BLaER1 (cell line): ENCODE measurements around the gene BTBD9.

Experiments
- H3K27ac ChIP-seq: shearing (Covaris generic); formaldehyde crosslinking; 2 replicates; pipeline ENCODE4 v1.8.1; 2022
- H3K27me3 ChIP-seq: shearing (Covaris generic); formaldehyde crosslinking; 2 replicates; pipeline ENCODE4 v1.8.1; 2022
- H3K36me3 ChIP-seq: shearing (Covaris generic); formaldehyde crosslinking; 2 replicates; pipeline ENCODE4 v1.8.1; 2022
- H3K4me1 ChIP-seq: shearing (Covaris generic); formaldehyde crosslinking; 2 replicates; pipeline ENCODE4 v1.8.1; 2022
- H3K4me2 ChIP-seq: shearing (Covaris generic); formaldehyde crosslinking; 2 replicates; pipeline ENCODE4 v1.8.1; 2022
- H3K4me3 ChIP-seq: shearing (Covaris generic); formaldehyde crosslinking; 2 replicates; pipeline ENCODE4 v1.8.1; 2022
- H3K9ac ChIP-seq: shearing (Covaris generic); formaldehyde crosslinking; 2 replicates; pipeline ENCODE4 v1.8.1; 2022
- H3K9me3 ChIP-seq: shearing (Covaris generic); formaldehyde crosslinking; 2 replicates; pipeline ENCODE4 v1.8.1; 2022
- H4K20me1 ChIP-seq: shearing (Covaris generic); formaldehyde crosslinking; 2 replicates; pipeline ENCODE4 v1.8.1; 2022
- Cebpa-rat ChIP-seq: shearing (Covaris generic); IDR thresholded peaks from 2 replicates; pipeline ENCODE4 v1.8.1; 2022

The BTBD9 gene

DNA sequence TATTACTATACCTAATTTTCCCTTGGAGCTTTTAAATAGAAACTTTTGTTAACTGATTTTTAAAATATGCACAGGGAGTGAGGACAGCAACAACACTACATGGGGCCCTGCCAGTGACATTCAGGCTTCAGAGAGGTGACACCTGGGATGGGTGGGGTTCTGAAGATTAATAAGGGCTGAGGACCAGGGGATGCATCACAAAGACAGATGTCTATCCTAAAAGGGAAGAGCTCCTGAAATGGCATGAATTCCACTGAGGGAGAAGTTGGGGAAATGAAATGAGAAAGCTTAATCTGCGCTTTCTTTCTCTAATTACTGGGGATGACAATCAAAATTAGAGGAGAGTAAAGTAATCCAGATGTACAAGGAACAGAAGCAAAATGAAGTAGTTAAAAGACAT, 162.8 kb downstream of the BTBD9 start:
- H3K9me3 ChIP-seq = no peaks in the 10 kb centered on the region
- TF ChIP-seq Cebpa-rat = no peak
- no peak overlapping the region for H3K4me2 ChIP-seq
- no peak overlapping the region for H3K4me3 ChIP-seq
- no peak overlapping the region for H3K27ac ChIP-seq
- peaks cover 7% of the 10 kb centered on the region for H3K4me1 ChIP-seq
- no peaks in the 10 kb centered on the region for H3K36me3 ChIP-seq
- no peak overlapping the region for H3K9ac ChIP-seq
- no peaks in the 10 kb centered on the region for H3K27me3 ChIP-seq
- no peaks in the 10 kb centered on the region for H4K20me1 ChIP-seq

DNA sequence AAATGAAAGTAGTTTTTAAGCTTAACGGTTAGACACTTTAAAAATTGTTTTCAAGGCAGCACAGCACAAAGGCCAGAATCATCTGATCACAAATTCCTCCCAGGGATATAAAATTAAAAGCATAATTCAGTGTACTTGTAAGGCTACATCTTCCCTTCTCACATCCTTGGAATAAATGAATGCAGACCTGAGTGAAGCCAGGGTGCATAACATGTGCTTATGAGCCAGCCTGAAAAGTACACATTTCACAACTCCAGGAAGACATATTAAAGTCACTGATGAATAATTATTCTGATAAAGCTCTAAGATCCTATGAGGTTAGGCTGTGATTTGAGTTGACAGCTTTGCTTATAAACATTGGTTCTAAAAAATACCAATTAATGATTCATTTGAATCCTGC, 163.6 kb downstream of the BTBD9 start:
- Histone ChIP-seq H3K4me2 (no peak overlapping the region), H3K9ac (no peak overlapping the region), H3K9me3 (no peaks in the 10 kb centered on the region), H3K4me3 (no peak overlapping the region), H3K27ac (no peak overlapping the region), H4K20me1 (no peaks in the 10 kb centered on the region), H3K4me1 (peaks cover 7% of the 10 kb centered on the region), H3K36me3 (no peaks in the 10 kb centered on the region), H3K27me3 (no peaks in the 10 kb centered on the region)
- TF ChIP-seq Cebpa-rat = no peak

DNA sequence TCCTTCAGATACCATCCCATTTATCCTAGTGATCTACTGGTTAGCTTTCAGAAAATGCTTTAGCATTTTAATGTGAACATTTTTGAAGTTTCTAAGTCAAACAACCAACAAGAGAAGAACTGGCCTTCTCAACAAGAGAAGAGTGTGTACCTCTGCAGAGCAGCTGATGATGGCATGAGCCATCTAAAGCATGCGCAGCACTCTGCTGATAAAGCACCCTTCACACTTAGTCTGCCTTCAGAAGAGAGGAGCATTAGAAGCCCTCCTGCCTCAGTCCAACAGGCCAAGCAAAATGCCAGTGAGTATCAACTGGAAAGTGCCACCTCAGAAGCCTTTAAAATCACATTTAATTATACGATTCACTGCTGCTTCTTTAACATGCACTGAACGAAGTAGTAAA, 169.2 kb downstream of the BTBD9 start:
- Histone ChIP-seq H3K4me3 (no peak overlapping the region), H3K27me3 (no peaks in the 10 kb centered on the region), H3K4me2 (no peak overlapping the region), H3K9ac (no peak overlapping the region), H3K27ac (no peak overlapping the region), H3K36me3 (no peaks in the 10 kb centered on the region), H3K4me1 (no peaks in the 10 kb centered on the region), H4K20me1 (no peaks in the 10 kb centered on the region), H3K9me3 (no peaks in the 10 kb centered on the region)
- no peak for TF ChIP-seq Cebpa-rat

DNA sequence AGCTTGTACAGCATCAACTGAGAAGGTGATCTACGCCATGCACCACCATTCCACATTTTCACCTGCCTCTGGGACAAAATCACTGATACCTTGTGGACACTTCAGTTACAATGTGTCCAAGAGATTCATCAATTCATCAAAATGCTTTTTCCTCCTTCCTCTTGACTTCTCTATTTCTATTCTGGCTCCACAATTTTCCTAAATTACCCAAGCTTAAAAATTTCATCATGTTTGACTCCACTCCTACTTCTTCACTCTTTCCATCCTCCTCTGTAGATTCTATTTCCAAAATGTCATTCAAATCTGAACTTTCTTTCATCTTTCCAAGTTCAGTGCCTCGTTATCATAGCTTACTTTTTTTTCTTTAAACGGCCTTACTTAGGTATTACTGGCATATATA, 172.2 kb downstream of the BTBD9 start:
- H3K36me3 ChIP-seq = no peaks in the 10 kb centered on the region
- H3K9me3 ChIP-seq = peaks cover 13% of the 10 kb centered on the region; the same call in 1 of the 2 replicates
- H3K27ac ChIP-seq = no peak overlapping the region
- H3K4me1 ChIP-seq = no peaks in the 10 kb centered on the region
- no peak overlapping the region for H3K4me3 ChIP-seq
- no peaks in the 10 kb centered on the region for H3K27me3 ChIP-seq
- no peaks in the 10 kb centered on the region for H4K20me1 ChIP-seq
- H3K9ac ChIP-seq = no peak overlapping the region
- TF ChIP-seq Cebpa-rat = no peak
- no peak overlapping the region for H3K4me2 ChIP-seq

DNA sequence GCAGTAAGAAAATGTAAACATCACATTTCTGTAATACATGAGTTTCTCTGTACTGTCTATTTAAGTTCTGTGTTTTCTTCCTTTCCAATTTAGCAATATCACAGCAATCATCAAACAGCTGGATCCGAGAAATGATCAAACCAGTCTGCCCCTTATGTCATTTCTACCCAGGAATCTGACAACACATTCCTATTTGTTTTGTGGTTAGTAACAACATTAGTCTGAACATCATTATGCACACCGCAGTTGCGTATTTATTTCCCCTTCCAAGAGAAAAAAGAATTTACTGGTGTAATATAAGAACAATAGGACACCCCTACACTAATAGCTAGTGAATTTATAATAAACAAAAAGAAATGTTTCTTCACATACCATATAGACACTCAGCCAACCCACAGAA, 179.5 kb downstream of the BTBD9 start:
- Histone ChIP-seq H3K27ac (no peak overlapping the region), H3K4me3 (no peak overlapping the region), H4K20me1 (no peaks in the 10 kb centered on the region), H3K4me2 (no peak overlapping the region), H3K36me3 (no peaks in the 10 kb centered on the region), H3K9me3 (peaks cover 13% of the 10 kb centered on the region; the same call in 1 of the 2 replicates), H3K9ac (no peak overlapping the region), H3K27me3 (no peaks in the 10 kb centered on the region), H3K4me1 (no peaks in the 10 kb centered on the region)
- TF ChIP-seq Cebpa-rat = no peak

DNA sequence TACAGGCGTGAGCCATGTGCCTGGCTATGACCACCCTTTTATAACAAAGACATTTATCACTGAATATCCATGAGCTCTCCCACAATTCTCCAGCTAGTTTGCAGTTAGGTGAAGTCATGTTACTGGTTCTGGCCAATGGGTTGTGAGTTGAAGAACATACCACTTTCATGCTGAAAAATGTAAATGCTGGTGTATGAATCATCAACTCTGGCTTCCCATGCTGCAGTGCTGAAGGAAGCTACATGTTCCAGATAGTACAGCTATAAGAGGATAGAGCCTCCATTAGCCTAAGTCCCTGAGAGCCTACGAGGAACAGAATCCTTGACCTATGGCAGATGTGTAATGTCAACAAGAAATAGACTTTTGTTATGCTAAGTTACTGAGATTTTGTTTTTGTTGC, 180.4 kb downstream of the BTBD9 start:
- no peak overlapping the region for H3K4me2 ChIP-seq
- no peak for TF ChIP-seq Cebpa-rat

DNA sequence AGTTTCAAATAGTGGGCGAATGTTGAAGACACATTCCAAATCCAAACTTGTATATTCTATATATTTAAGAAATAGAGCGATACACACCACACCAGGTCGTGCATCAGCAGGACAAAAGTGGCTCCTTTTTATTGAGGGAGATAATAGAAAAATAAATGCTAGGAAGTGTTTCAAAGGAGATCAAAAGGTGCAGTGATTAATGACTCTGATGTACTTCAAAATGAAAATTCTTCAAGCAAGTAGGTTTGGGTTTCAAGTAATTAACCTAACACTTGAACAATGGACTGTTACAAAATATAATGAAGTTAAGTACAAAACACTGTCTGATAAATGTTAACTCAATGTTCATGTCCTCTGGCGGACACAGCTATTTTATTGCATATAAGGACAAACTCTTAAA, 185.9 kb downstream of the BTBD9 start:
- Histone ChIP-seq H3K4me2 (no peak overlapping the region), H3K4me3 (no peak overlapping the region), H3K9me3 (no peaks in the 10 kb centered on the region), H3K9ac (no peak overlapping the region), H3K36me3 (no peaks in the 10 kb centered on the region), H3K27ac (no peak overlapping the region), H3K4me1 (no peaks in the 10 kb centered on the region), H4K20me1 (no peaks in the 10 kb centered on the region), H3K27me3 (no peaks in the 10 kb centered on the region)
- no peak for TF ChIP-seq Cebpa-rat

More for the DNA sequence above, 180.4 kb downstream of the BTBD9 start:
- Histone ChIP-seq H3K4me1 (no peaks in the 10 kb centered on the region), H3K36me3 (no peaks in the 10 kb centered on the region), H3K9me3 (0 out of 2 replicates have a peak, but pooled peaks cover 4% of the 10 kb centered on the region), H3K4me3 (no peak overlapping the region), H3K27ac (no peak overlapping the region), H4K20me1 (no peaks in the 10 kb centered on the region), H3K9ac (no peak overlapping the region), H3K27me3 (no peaks in the 10 kb centered on the region)

DNA sequence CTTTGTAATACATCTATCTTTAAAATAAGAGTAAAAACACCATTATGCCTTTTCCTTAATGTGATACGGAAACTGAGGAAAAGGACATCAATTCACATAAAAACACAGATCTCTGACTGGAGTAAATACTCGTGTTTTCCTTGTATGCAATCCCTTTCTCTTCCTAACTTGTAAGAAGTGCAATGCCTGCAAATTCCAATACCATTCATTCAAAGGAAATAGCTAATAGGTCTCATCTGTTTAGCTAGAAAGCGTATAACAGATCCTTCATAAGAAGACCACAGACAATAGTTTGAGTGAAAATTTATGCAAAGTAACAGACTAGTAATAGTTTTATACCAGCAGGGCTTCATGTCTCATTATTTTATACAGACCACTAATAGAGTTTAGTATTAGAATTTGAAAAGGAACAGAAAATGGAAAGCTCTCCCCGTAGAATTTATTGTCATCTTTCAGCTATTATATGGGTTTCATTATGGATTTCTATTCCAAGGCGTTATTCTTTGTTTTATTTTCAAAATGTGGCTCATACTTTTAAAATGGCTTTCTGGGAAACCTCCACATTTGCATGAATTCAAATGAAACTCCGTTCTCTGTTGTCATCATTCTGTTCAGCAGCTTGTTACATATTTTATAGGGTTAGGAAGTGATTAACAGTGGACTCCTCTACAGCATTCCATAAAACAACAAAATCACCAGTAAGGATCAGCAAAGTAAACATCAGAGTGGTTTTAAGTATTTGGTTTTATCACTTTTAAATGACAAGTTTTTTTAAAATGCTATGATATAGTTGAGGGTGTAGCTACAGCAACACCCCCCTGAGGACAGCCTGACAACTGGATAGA, 186.7 kb downstream of the BTBD9 start:
- Histone ChIP-seq H3K4me1 (no peaks in the 10 kb centered on the region), H3K4me3 (no peak overlapping the region), H3K27me3 (no peaks in the 10 kb centered on the region), H3K27ac (no peak overlapping the region), H3K9ac (no peak overlapping the region), H3K4me2 (no peak overlapping the region), H3K9me3 (no peaks in the 10 kb centered on the region), H4K20me1 (no peaks in the 10 kb centered on the region), H3K36me3 (no peaks in the 10 kb centered on the region)
- no peak for TF ChIP-seq Cebpa-rat

DNA sequence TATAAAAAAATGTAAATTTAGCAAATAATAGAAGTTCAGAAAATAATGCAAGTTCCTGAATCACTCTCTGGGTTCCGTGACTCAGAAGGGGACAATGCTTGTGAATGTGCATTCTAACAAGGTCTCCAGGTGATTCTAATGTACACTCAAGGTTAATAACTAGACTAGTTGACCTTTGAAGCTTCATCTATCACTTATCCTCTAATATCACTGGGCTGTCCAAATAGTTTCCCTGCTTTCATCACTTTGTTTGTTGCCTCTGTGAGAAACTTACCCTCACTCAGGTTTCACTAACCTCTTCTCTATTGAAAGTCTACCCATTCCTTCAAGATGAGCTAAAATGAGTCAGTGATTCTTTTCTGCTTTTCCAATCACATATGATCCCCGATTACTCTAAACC, 189.0 kb downstream of the BTBD9 start:
- no peak overlapping the region for H3K27ac ChIP-seq
- H3K27me3 ChIP-seq = no peaks in the 10 kb centered on the region
- no peaks in the 10 kb centered on the region for H3K36me3 ChIP-seq
- H3K4me2 ChIP-seq = no peak overlapping the region
- no peak overlapping the region for H3K4me3 ChIP-seq
- no peaks in the 10 kb centered on the region for H3K4me1 ChIP-seq
- TF ChIP-seq Cebpa-rat = no peak
- H4K20me1 ChIP-seq = no peaks in the 10 kb centered on the region
- no peaks in the 10 kb centered on the region for H3K9me3 ChIP-seq
- no peak overlapping the region for H3K9ac ChIP-seq

DNA sequence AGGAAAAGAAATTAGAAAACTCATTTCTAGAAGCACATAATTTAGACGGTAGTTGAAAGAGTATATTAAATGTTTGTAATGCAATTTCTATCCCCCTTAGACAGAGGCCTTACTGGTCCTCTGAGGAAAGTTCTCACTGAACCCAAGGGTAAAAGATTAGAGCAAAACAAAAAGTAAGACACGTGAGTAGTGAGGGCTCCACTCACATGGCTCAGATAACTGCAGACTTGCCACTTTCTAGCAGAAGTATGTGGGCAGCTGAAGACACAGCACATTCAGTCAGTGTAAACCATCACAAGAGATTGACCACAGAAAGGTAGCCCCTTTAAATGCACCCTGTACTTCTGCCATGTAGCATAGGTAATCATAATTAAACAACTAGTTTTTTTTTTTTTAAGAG, 193.8 kb downstream of the BTBD9 start:
- no peaks in the 10 kb centered on the region for H3K9me3 ChIP-seq
- H3K4me2 ChIP-seq = no peak overlapping the region
- no peak overlapping the region for H3K4me3 ChIP-seq
- H3K9ac ChIP-seq = no peak overlapping the region
- H4K20me1 ChIP-seq = no peaks in the 10 kb centered on the region
- H3K27ac ChIP-seq = no peak overlapping the region
- TF ChIP-seq Cebpa-rat = no peak
- H3K4me1 ChIP-seq = peaks cover 7% of the 10 kb centered on the region
- no peaks in the 10 kb centered on the region for H3K36me3 ChIP-seq
- H3K27me3 ChIP-seq = no peaks in the 10 kb centered on the region

DNA sequence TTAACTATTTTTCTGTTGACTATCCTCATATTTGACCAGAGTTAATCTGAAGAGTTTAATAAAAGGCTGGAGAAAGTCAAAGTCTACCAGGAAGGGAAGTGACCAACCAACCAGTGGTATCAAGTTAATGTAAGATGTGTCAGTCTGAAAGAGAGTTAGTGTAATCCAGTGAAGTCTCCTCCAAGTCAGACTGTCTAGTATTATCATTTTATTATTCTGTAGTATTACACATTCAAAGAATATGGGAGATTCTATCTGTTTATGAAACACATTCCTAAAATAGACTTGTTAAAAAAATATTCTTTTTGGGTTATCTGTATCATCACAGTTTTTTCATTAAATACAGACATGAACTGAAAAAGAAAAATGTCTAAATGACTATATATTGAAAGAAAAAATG, 194.4 kb downstream of the BTBD9 start:
- Histone ChIP-seq H3K27ac (no peak overlapping the region), H3K9me3 (no peaks in the 10 kb centered on the region), H3K4me1 (peaks cover 7% of the 10 kb centered on the region), H4K20me1 (no peaks in the 10 kb centered on the region), H3K4me3 (no peak overlapping the region), H3K9ac (no peak overlapping the region), H3K36me3 (no peaks in the 10 kb centered on the region), H3K27me3 (no peaks in the 10 kb centered on the region), H3K4me2 (no peak overlapping the region)
- TF ChIP-seq Cebpa-rat = no peak
